Measurements from ENCODE around the gene SPATS2L. TPM values are rescaled to one million over a fixed set of nuclear protein-coding genes. Genes with fewer than 3 reads are reported as not detected.

Gene SPATS2L
- total and polyA plus RNA-seq, 2 of the 13 experiments (the other 11 are each of a cell fraction or from before 2014, with no cell fraction given) = 154 to 212 TPM

DNA sequence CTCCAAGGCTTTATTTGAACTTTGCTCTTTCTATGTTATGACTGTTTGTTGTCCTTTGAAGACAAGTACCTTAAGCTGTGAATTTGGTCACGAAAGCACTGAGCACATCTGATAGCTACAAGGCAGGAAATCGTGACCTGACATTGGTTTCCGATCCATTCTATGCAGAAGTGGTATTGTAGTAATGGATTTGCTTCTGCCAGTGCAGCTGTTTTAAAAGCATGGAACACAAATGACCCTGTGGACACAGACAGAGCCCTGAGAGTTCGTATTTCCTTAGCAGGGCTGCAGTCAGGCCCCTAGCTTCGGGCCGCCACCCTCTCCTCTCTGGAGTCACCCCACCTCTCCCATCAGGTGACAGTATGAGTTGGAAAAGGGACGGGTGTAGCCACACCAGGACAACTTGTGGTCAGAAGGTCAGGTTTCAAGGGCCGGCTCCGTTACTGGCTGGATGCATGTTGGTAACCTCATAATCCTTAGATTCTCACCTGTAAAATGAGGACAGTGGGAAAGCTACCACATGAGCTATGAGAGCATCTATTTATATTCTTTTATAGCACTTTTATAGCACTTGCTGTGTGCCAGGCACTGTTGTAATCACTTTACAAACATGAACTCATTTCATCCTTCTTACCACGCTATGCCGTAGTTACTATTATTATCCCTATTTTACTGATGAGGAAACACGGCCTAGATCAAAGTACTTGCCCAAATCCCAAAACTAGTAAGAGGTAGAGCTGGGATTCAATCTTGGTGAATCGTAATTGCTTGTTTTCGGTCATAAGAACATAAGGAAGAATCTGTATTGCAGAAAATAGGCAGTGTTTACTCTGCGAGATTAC lies 70.2 kb downstream of the SPATS2L start (continued):
- TF ChIP-seq, protein P1, sequence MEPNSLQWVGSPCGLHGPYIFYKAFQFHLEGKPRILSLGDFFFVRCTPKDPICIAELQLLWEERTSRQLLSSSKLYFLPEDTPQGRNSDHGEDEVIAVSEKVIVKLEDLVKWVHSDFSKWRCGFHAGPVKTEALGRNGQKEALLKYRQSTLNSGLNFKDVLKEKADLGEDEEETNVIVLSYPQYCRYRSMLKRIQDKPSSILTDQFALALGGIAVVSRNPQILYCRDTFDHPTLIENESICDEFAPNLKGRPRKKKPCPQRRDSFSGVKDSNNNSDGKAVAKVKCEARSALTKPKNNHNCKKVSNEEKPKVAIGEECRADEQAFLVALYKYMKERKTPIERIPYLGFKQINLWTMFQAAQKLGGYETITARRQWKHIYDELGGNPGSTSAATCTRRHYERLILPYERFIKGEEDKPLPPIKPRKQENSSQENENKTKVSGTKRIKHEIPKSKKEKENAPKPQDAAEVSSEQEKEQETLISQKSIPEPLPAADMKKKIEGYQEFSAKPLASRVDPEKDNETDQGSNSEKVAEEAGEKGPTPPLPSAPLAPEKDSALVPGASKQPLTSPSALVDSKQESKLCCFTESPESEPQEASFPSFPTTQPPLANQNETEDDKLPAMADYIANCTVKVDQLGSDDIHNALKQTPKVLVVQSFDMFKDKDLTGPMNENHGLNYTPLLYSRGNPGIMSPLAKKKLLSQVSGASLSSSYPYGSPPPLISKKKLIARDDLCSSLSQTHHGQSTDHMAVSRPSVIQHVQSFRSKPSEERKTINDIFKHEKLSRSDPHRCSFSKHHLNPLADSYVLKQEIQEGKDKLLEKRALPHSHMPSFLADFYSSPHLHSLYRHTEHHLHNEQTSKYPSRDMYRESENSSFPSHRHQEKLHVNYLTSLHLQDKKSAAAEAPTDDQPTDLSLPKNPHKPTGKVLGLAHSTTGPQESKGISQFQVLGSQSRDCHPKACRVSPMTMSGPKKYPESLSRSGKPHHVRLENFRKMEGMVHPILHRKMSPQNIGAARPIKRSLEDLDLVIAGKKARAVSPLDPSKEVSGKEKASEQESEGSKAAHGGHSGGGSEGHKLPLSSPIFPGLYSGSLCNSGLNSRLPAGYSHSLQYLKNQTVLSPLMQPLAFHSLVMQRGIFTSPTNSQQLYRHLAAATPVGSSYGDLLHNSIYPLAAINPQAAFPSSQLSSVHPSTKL (CRISPR knock-in tag; IDR thresholded peaks at IDR 0.05) = peak; percentile 37; the same call in 1 of the 2 replicates
- TF ChIP-seq PRPF4 (IDR thresholded peaks at IDR 0.05; ENCODE audit: low read depth, low read length, poor library complexity, severe bottlenecking) (no peak), ZNF530 (CRISPR knock-in tag; IDR thresholded peaks at IDR 0.05; ENCODE audit: low read depth) (no peak), MEIS2 (CRISPR knock-in tag; IDR thresholded peaks at IDR 0.05) (no peak), ZBTB25 (CRISPR knock-in tag; IDR thresholded peaks at IDR 0.05) (no peak), HDAC6 (IDR thresholded peaks at IDR 0.05; ENCODE audit: low read depth, low read length) (no peak), TCF7 (IDR thresholded peaks at IDR 0.05; ENCODE audit: low read depth) (0 out of 2 replicates have a peak, but pooled peaks have one; percentile 25), RBAK (CRISPR knock-in tag; IDR thresholded peaks at IDR 0.05) (no peak), PATZ1 (CRISPR knock-in tag; IDR thresholded peaks at IDR 0.05) (no peak), SIN3B (IDR thresholded peaks at IDR 0.05; ENCODE audit: low read length) (no peak), KLF16 (CRISPR knock-in tag; IDR thresholded peaks at IDR 0.05) (no peak), KDM6A (CRISPR knock-in tag; IDR thresholded peaks at IDR 0.05; ENCODE audit: low read depth) (no peak), SOX6 (IDR thresholded peaks at IDR 0.05) (no peak), SOX6 (CRISPR knock-in tag; IDR thresholded peaks at IDR 0.05) (0 out of 2 replicates have a peak, but pooled peaks have one; percentile 24), NFE2L1 (CRISPR knock-in tag; IDR thresholded peaks at IDR 0.05; ENCODE audit: borderline replicate concordance) (no peak), ZSCAN20 (CRISPR knock-in tag; IDR thresholded peaks at IDR 0.05; ENCODE audit: borderline replicate concordance) (no peak), BCL6 (CRISPR knock-in tag; IDR thresholded peaks at IDR 0.05) (peak; percentile 21; the same call in 1 of the 2 replicates), TBL1XR1 (IDR thresholded peaks at IDR 0.05; ENCODE audit: borderline replicate concordance, low read length, partially characterized antibody) (no peak), ZNF7 (CRISPR knock-in tag; IDR thresholded peaks at IDR 0.05) (no peak), DRAP1 (CRISPR knock-in tag; IDR thresholded peaks at IDR 0.05) (no peak)
- TF ChIP-seq, protein P2, sequence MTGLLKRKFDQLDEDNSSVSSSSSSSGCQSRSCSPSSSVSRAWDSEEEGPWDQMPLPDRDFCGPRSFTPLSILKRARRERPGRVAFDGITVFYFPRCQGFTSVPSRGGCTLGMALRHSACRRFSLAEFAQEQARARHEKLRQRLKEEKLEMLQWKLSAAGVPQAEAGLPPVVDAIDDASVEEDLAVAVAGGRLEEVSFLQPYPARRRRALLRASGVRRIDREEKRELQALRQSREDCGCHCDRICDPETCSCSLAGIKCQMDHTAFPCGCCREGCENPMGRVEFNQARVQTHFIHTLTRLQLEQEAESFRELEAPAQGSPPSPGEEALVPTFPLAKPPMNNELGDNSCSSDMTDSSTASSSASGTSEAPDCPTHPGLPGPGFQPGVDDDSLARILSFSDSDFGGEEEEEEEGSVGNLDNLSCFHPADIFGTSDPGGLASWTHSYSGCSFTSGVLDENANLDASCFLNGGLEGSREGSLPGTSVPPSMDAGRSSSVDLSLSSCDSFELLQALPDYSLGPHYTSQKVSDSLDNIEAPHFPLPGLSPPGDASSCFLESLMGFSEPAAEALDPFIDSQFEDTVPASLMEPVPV (CRISPR knock-in tag; IDR thresholded peaks at IDR 0.05) = no peak
